Neural cell (in vitro differentiated cells): ENCODE data around the gene PFKFB1.

Source experiments
- CTCF ChIP-seq: fragments of 450-650 bp; IDR thresholded peaks from 2 replicates; pipeline ENCODE4 v1.5.1; 2014; ENCODE audit warnings: antibody characterized with exemption, mild to moderate bottlenecking, moderate library complexity; ENCODE audit not compliant: poor library complexity, severe bottlenecking
- EZH2 ChIP-seq: fragments of 200-600, 300-800 bp; shearing (Covaris generic), sonication (generic); IDR thresholded peaks from 2 replicates; pipeline ENCODE4 v1.6.1; 2014; ENCODE audit warnings: antibody characterized with exemption, low read length, borderline replicate concordance, mild to moderate bottlenecking; ENCODE audit not compliant: insufficient read depth, poor library complexity, severe bottlenecking
- POLR2AphosphoS5 ChIP-seq: IDR thresholded peaks from 2 replicates; pipeline ENCODE4 v1.6.1; 2012
- RAD21 ChIP-seq: fragments of 450-650 bp; conservative IDR thresholded peaks from 2 replicates; pipeline ENCODE4 v1.6.1; 2014; ENCODE audit warnings: antibody characterized with exemption, mild to moderate bottlenecking, moderate library complexity
- REST ChIP-seq: IDR thresholded peaks from 2 replicates; pipeline ENCODE4 v1.6.1; 2012; ENCODE audit warnings: borderline replicate concordance

- TF ChIP-seq CTCF (no peak), REST (no peak), EZH2 (no peak), RAD21 (no peak), POLR2AphosphoS5 (no peak)
These were observed 63.5 kb downstream of the PFKFB1 start for GRCh38 chrX:54930291-54931049.
